Measurements from ENCODE around the gene ZNF783. TPM values are rescaled to one million over a fixed set of nuclear protein-coding genes. Genes with fewer than 3 reads are reported as not detected.

ZNF783 gene
- total and polyA plus RNA-seq, 9 of the 15 experiments (the other 6 are each of a cell fraction or from before 2014, with no cell fraction given), result 0.66 to 11.2 (median 5.4) TPM

DNA sequence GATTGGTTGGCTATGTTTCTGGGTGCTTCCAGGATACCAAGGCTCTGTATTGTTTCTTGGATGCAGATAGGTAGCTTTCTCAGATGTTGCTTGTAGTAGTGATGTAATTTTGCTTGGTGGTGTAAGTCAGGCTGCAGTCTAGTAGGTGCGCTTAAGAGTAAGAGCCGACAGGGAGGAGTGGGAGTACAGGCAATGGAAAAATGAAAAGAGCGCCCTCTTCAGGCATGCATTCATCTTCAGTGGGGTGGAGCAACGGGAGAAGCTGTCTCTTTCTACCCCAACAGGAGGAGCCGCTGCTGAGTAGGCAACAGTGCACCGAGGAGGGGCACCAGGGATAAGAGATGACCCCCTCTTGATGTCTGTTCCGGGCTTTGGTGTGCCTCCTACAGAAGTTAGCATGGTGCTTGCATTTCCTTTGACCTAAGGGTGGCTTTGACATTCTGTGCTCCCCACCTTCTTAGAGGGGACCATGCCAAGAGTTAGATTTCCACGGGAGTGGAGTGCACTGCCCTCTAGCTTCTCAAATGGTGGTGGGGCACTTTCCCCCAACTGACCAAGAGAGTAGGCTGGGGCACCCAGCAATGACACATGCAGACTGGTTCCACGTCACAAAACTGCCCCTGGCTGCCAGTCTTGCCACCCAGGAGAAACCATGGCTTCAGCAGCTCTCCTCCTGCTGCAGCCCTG is 56.1 kb downstream of the ZNF783 start (continued):
- TF ChIP-seq EGR1 (conservative IDR thresholded peaks at IDR 0.05), result 0 out of 2 replicates have a peak, but pooled peaks have one; percentile 15
- no peak for TF ChIP-seq NR1H2 (CRISPR knock-in tag; IDR thresholded peaks at IDR 0.05)
- no peak for TF ChIP-seq ZBTB12 (CRISPR knock-in tag; IDR thresholded peaks at IDR 0.05)
- TF ChIP-seq ARHGAP35 (IDR thresholded peaks at IDR 0.05; ENCODE audit: partially characterized antibody), result no peak
- TF ChIP-seq, protein P1, sequence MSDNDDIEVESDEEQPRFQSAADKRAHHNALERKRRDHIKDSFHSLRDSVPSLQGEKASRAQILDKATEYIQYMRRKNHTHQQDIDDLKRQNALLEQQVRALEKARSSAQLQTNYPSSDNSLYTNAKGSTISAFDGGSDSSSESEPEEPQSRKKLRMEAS (CRISPR knock-in tag; IDR thresholded peaks at IDR 0.05), result no peak
- TF ChIP-seq, protein P2, sequence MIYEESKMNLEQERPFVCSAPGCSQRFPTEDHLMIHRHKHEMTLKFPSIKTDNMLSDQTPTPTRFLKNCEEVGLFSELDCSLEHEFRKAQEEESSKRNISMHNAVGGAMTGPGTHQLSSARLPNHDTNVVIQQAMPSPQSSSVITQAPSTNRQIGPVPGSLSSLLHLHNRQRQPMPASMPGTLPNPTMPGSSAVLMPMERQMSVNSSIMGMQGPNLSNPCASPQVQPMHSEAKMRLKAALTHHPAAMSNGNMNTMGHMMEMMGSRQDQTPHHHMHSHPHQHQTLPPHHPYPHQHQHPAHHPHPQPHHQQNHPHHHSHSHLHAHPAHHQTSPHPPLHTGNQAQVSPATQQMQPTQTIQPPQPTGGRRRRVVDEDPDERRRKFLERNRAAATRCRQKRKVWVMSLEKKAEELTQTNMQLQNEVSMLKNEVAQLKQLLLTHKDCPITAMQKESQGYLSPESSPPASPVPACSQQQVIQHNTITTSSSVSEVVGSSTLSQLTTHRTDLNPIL (CRISPR knock-in tag; IDR thresholded peaks at IDR 0.05), result no peak
- TF ChIP-seq, protein P3, sequence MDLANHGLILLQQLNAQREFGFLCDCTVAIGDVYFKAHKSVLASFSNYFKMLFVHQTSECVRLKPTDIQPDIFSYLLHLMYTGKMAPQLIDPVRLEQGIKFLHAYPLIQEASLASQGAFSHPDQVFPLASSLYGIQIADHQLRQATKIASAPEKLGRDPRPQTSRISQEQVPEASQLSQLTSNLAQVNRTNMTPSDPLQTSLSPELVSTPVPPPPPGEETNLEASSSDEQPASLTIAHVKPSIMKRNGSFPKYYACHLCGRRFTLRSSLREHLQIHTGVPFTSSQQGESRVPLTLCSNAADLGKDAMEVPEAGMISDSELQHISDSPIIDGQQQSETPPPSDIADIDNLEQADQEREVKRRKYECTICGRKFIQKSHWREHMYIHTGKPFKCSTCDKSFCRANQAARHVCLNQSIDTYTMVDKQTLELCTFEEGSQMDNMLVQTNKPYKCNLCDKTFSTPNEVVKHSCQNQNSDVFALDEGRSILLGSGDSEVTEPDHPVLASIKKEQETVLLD (IDR thresholded peaks at IDR 0.05), result no peak
- TF ChIP-seq ZNF583 (CRISPR knock-in tag; IDR thresholded peaks at IDR 0.05), result no peak
- no peak for TF ChIP-seq SP2 (IDR thresholded peaks at IDR 0.05; ENCODE audit: extremely low read depth, low read depth, low read length, poor library complexity, severe bottlenecking)
- TF ChIP-seq RBFOX2 (IDR thresholded peaks at IDR 0.05; ENCODE audit: low read depth, low read length), result no peak
- 0 out of 2 replicates have a peak, but pooled peaks have one; percentile 18 for TF ChIP-seq SMARCE1 (IDR thresholded peaks at IDR 0.05)
- TF ChIP-seq TEAD4 (IDR thresholded peaks at IDR 0.05; ENCODE audit: low read length), result peak; percentile 44; the same call in 1 of the 2 replicates
- TF ChIP-seq TEAD4 (CRISPR knock-in tag; IDR thresholded peaks at IDR 0.05; ENCODE audit: borderline replicate concordance), result no peak
- TF ChIP-seq AFF1 (IDR thresholded peaks at IDR 0.05; ENCODE audit: low read depth in 1 of 2, partially characterized antibody in 2 of 2), result no peak
- no peak for TF ChIP-seq ZKSCAN1 (IDR thresholded peaks at IDR 0.05; ENCODE audit: low read depth, low read length)
- TF ChIP-seq, protein P4, sequence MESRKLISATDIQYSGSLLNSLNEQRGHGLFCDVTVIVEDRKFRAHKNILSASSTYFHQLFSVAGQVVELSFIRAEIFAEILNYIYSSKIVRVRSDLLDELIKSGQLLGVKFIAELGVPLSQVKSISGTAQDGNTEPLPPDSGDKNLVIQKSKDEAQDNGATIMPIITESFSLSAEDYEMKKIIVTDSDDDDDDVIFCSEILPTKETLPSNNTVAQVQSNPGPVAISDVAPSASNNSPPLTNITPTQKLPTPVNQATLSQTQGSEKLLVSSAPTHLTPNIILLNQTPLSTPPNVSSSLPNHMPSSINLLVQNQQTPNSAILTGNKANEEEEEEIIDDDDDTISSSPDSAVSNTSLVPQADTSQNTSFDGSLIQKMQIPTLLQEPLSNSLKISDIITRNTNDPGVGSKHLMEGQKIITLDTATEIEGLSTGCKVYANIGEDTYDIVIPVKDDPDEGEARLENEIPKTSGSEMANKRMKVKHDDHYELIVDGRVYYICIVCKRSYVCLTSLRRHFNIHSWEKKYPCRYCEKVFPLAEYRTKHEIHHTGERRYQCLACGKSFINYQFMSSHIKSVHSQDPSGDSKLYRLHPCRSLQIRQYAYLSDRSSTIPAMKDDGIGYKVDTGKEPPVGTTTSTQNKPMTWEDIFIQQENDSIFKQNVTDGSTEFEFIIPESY (CRISPR knock-in tag; IDR thresholded peaks at IDR 0.05), result no peak
- TF ChIP-seq TAL1 (IDR thresholded peaks at IDR 0.05), result no peak
- no peak for TF ChIP-seq NONO (IDR thresholded peaks at IDR 0.05; ENCODE audit: low read depth in 2 of 2, low read length in 1 of 2)
